SK-N-SH (cell line): Measurements from ENCODE around the gene CALR3. TPM values are rescaled to one million over a fixed set of nuclear protein-coding genes. Genes with fewer than 3 reads are reported as not detected.

Source experiments
- CTCF ChIA-PET: fragments of 300-600, 350-600 bp; formaldehyde crosslinking; extraction: SDS; loops from one replicate; lab custom pipeline; 2021; lab: Yijun Ruan, JAX
- POLR2A ChIA-PET: fragments of 350-600 bp; sonication (Branson Sonifier 250); formaldehyde crosslinking; extraction: SDS; loops from one replicate; lab custom pipeline; 2020; ENCODE audit warnings: antibody characterized with exemption, inconsistent platforms; lab: Yijun Ruan, JAX
- DNase-seq: peaks from one replicate; pipeline ENCODE4 v3.0.0; 2012
- H2AFZ ChIP-seq: fragments of 200-600 bp; sonication (generic); 2 replicates; pipeline ENCODE4 v1.8.1; 2016; ENCODE audit warnings: antibody characterized with exemption, mild to moderate bottlenecking, low read depth
- H3F3A ChIP-seq: fragments of 200-600 bp; sonication (generic); replicated peaks from 2 replicates; pipeline ENCODE3; 2016; ENCODE audit warnings: antibody characterized with exemption, mild to moderate bottlenecking; ENCODE audit not compliant: insufficient read depth
- H3K27ac ChIP-seq, 2 experiments: fragments of 200-500 bp in 1 of 2; fragments of 200-600 bp in 1 of 2; sonication (Bioruptor generic) in 1 of 2; sonication (generic), shearing (Covaris generic) in 1 of 2; 2 replicates each; pipeline versions ENCODE4 v1.5.1 to v1.6.1; 2014 to 2016; ENCODE audit warnings: low read depth in 2 of 2, inconsistent platforms in 1 of 2, low read length in 1 of 2, mild to moderate bottlenecking in 1 of 2, mixed read lengths in 1 of 2
- H3K27me3 ChIP-seq: fragments of 200-600 bp; sonication (generic), shearing (Covaris generic); 2 replicates; pipeline ENCODE4 v1.6.1; 2016; ENCODE audit warnings: mixed run types; ENCODE audit not compliant: insufficient read depth
- H3K36me3 ChIP-seq, 2 experiments: fragments of 200-500 bp in 1 of 2; fragments of 200-600 bp in 1 of 2; sonication (Bioruptor generic) in 1 of 2; sonication (generic) in 1 of 2; replicated peaks in 1 of 2; 2 replicates each; pipeline versions ENCODE3 to v1.5.1; 2014 to 2016; ENCODE audit warnings: low read length in 1 of 2, mild to moderate bottlenecking in 1 of 2; ENCODE audit not compliant: insufficient read depth in 2 of 2, control insufficient read depth in 1 of 2
- H3K4me1 ChIP-seq, 2 experiments: fragments of 200-500 bp in 1 of 2; fragments of 200-600 bp in 1 of 2; sonication (Bioruptor generic) in 1 of 2; sonication (generic), shearing (Covaris generic) in 1 of 2; 2 replicates each; pipeline versions ENCODE4 v1.5.1 to v1.6.1; 2014 to 2016; ENCODE audit warnings: low read depth in 1 of 2, low read length in 1 of 2, mixed run types in 1 of 2; ENCODE audit not compliant: insufficient read depth in 2 of 2, control insufficient read depth in 1 of 2
- H3K4me2 ChIP-seq: fragments of 200-600 bp; sonication (generic), shearing (Covaris generic); 2 replicates; pipeline ENCODE4 v1.6.1; 2017; ENCODE audit warnings: mixed run types
- H3K4me3 ChIP-seq, 2 experiments: fragments of 200-500 bp in 1 of 2; fragments of 200-600 bp in 1 of 2; sonication (Bioruptor generic) in 1 of 2; sonication (generic), shearing (Covaris generic) in 1 of 2; 2 replicates each; pipeline versions ENCODE4 v1.5.1 to v1.8.1; 2014 to 2016; ENCODE audit warnings: low read depth in 2 of 2, inconsistent platforms in 1 of 2, low read length in 1 of 2, mild to moderate bottlenecking in 1 of 2, mixed read lengths in 1 of 2, moderate library complexity in 1 of 2
- H3K79me2 ChIP-seq: fragments of 200-600 bp; sonication (generic); 2 replicates; pipeline ENCODE4 v1.8.1; 2017; ENCODE audit warnings: mild to moderate bottlenecking; ENCODE audit not compliant: insufficient read depth
- H3K9ac ChIP-seq: fragments of 200-600 bp; sonication (generic); 2 replicates; pipeline ENCODE4 v1.6.1; 2017; ENCODE audit warnings: mixed run types
- H3K9me2 ChIP-seq: fragments of 200-600 bp; sonication (generic); 2 replicates; pipeline ENCODE4 v1.6.1; 2017; ENCODE audit warnings: mixed run types
- H3K9me3 ChIP-seq: fragments of 200-600 bp; sonication (generic); 2 replicates; pipeline ENCODE4 v1.6.1; 2017; ENCODE audit warnings: mixed run types, mild to moderate bottlenecking, moderate library complexity
- H4K20me1 ChIP-seq: fragments of 200-600 bp; sonication (generic); 2 replicates; pipeline ENCODE4 v1.6.1; 2017; ENCODE audit warnings: mild to moderate bottlenecking, mixed run types; ENCODE audit not compliant: insufficient read depth
- EP300 ChIP-seq, 2 experiments: IDR thresholded peaks; 2 replicates each; pipeline versions ENCODE4 v1.4.0 to v1.6.1; 2012; ENCODE audit warnings: borderline replicate concordance in 1 of 2, low read depth in 1 of 2, low read length in 1 of 2
- FOXM1 ChIP-seq: IDR thresholded peaks from 2 replicates; pipeline ENCODE4 v1.4.0; 2012; ENCODE audit warnings: low read depth, mild to moderate bottlenecking
- GABPA ChIP-seq: IDR thresholded peaks from 2 replicates; pipeline ENCODE4 v1.4.0; 2012; ENCODE audit warnings: low read depth, mild to moderate bottlenecking
- MEF2A ChIP-seq: IDR thresholded peaks from 2 replicates; pipeline ENCODE4 v1.4.0; 2012; ENCODE audit warnings: low read depth, borderline replicate concordance
- MXI1 ChIP-seq: IDR thresholded peaks from 2 replicates; pipeline ENCODE4 v1.6.1; 2012; ENCODE audit warnings: mild to moderate bottlenecking, low read depth, low read length, improper control_type of control experiment
- NFIC ChIP-seq: IDR thresholded peaks from 2 replicates; pipeline ENCODE4 v1.4.0; 2012; ENCODE audit warnings: borderline replicate concordance
- POLR2AphosphoS5 ChIP-seq: IDR thresholded peaks from 2 replicates; pipeline ENCODE4 v1.6.1; 2012; ENCODE audit warnings: low read depth, low read length
- RCOR1 ChIP-seq: fragments of 150-350 bp; IDR thresholded peaks from 2 replicates; pipeline ENCODE4 v1.6.1; 2017; ENCODE audit warnings: antibody characterized with exemption, low read length
- SMC3 ChIP-seq: IDR thresholded peaks from 2 replicates; pipeline ENCODE4 v1.6.1; 2012; ENCODE audit warnings: low read depth, low read length, improper control_type of control experiment
- TAF1 ChIP-seq: IDR thresholded peaks from 2 replicates; pipeline ENCODE4 v1.6.1; 2012; ENCODE audit warnings: low read depth, mild to moderate bottlenecking, low read length, moderate library complexity, borderline replicate concordance
- TEAD4 ChIP-seq: IDR thresholded peaks from 2 replicates; pipeline ENCODE4 v1.4.0; 2012; ENCODE audit warnings: mild to moderate bottlenecking, borderline replicate concordance; ENCODE audit not compliant: insufficient read depth
- WGBS: methylation state at CpG from one replicate; pipeline ENCODE4 v1.1.6; 2017; ENCODE audit warnings: low lambda C conversion rate; 5-methylcytosine and 5-hydroxymethylcytosine counted together
- polyA plus RNA-seq, 3 experiments: library from polyadenylated mRNA; depleted of rRNA; stranded (reverse); fragments of >200 nt; gene quantifications; 2 replicates each; pipeline ENCODE4 v1.2.3, GENCODE V29; 2012
- TF ChIP-seq, protein P1 (sequence below): IDR thresholded peaks from 2 replicates; pipeline ENCODE4 v1.4.0; 2012; ENCODE audit warnings: low read depth
- TF ChIP-seq, protein P2 (sequence below): IDR thresholded peaks from 2 replicates; pipeline ENCODE4 v1.6.1; 2012; ENCODE audit warnings: mild to moderate bottlenecking, low read depth, low read length, moderate library complexity
- TF ChIP-seq, protein P3 (sequence below): fragments of 200-600 bp; sonication (generic); IDR thresholded peaks from 2 replicates; pipeline ENCODE4 v1.6.1; 2017; ENCODE audit warnings: antibody characterized with exemption, mild to moderate bottlenecking, moderate library complexity
- TF ChIP-seq, protein P4 (sequence below): fragments of 150-350 bp; IDR thresholded peaks from 2 replicates; pipeline ENCODE4 v1.6.1; 2016; ENCODE audit warnings: mild to moderate bottlenecking, low read depth, low read length

CALR3 gene
- polyA plus RNA-seq, 1 of the 3 experiments (the other 2 are of a cell fraction): not detected

DNA sequence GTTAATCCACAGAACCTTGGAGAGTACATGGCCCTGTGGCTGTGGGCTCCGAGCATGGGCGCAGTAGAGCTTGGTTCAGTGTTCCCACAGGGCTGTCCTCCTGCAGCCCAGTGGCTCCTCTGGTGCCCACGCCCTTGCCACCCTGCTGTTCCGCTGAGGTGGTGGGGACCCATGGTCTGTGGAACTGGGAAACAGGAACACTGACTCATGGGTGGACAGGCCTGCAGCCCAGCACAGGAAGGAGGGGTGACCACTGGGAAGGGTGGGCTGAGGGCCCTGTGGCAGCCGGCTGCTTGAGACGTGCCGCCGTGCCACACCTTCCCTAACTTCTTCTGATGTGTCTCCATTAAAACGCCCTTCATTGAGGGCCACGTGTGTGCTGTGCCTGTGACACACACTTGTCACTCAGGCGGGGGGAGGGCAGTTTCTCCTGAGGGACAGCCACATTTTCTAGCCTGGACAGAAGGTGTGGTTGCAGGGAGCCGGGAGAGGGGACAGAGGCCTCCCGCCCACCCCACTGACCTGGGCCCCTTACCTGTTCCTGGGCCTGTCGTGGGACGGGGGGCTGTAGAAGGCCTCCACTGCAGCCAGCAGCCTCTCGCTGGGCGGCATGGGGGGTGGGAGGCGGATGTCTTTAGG is 25.1 kb upstream of the CALR3 start:
- no peaks in the 10 kb centered on the region for H3K4me1 ChIP-seq
- WGBS: 91% methylated on average over 9 of the region's 18 CpGs
- no peaks in the 10 kb centered on the region for H3K9me3 ChIP-seq
- H3K36me3 ChIP-seq: peaks cover 24 to 82% of the 10 kb centered on the region in 2 experiments
- H3K27me3 ChIP-seq: no peaks in the 10 kb centered on the region
- ChIA-PET POLR2A (no interaction called here), CTCF (no interaction called here)
- 0 out of 2 replicates have a peak, but pooled peaks cover 8% of the 10 kb centered on the region for H4K20me1 ChIP-seq
- peak; percentile 33 for DNase-seq
- H3K9me2 ChIP-seq: no peaks in the 10 kb centered on the region
- H3K4me3 ChIP-seq: no peak overlapping the region
- peaks cover 6% of the 10 kb centered on the region for H3F3A ChIP-seq
- H3K79me2 ChIP-seq: 0 out of 2 replicates have a peak, but pooled peaks cover 2% of the 10 kb centered on the region
- no peak overlapping the region for H3K4me2 ChIP-seq
- H2AFZ ChIP-seq: no peak overlapping the region
- no peak overlapping the region for H3K27ac ChIP-seq
- no peak overlapping the region for H3K9ac ChIP-seq
- TF ChIP-seq, protein P1, sequence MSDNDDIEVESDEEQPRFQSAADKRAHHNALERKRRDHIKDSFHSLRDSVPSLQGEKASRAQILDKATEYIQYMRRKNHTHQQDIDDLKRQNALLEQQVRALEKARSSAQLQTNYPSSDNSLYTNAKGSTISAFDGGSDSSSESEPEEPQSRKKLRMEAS: no peak
- TF ChIP-seq EP300 (IDR thresholded peaks at IDR 0.05; ENCODE audit: borderline replicate concordance in 1 of 2, low read depth in 1 of 2, low read length in 1 of 2): no peak
- TF ChIP-seq NFIC: no peak
- no peak for TF ChIP-seq TAF1
- TF ChIP-seq MXI1: no peak
- TF ChIP-seq MEF2A: no peak
- no peak for TF ChIP-seq RCOR1
- TF ChIP-seq, protein P2, sequence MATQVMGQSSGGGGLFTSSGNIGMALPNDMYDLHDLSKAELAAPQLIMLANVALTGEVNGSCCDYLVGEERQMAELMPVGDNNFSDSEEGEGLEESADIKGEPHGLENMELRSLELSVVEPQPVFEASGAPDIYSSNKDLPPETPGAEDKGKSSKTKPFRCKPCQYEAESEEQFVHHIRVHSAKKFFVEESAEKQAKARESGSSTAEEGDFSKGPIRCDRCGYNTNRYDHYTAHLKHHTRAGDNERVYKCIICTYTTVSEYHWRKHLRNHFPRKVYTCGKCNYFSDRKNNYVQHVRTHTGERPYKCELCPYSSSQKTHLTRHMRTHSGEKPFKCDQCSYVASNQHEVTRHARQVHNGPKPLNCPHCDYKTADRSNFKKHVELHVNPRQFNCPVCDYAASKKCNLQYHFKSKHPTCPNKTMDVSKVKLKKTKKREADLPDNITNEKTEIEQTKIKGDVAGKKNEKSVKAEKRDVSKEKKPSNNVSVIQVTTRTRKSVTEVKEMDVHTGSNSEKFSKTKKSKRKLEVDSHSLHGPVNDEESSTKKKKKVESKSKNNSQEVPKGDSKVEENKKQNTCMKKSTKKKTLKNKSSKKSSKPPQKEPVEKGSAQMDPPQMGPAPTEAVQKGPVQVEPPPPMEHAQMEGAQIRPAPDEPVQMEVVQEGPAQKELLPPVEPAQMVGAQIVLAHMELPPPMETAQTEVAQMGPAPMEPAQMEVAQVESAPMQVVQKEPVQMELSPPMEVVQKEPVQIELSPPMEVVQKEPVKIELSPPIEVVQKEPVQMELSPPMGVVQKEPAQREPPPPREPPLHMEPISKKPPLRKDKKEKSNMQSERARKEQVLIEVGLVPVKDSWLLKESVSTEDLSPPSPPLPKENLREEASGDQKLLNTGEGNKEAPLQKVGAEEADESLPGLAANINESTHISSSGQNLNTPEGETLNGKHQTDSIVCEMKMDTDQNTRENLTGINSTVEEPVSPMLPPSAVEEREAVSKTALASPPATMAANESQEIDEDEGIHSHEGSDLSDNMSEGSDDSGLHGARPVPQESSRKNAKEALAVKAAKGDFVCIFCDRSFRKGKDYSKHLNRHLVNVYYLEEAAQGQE: no peak
- no peak for TF ChIP-seq TEAD4
- TF ChIP-seq SMC3: no peak

DNA sequence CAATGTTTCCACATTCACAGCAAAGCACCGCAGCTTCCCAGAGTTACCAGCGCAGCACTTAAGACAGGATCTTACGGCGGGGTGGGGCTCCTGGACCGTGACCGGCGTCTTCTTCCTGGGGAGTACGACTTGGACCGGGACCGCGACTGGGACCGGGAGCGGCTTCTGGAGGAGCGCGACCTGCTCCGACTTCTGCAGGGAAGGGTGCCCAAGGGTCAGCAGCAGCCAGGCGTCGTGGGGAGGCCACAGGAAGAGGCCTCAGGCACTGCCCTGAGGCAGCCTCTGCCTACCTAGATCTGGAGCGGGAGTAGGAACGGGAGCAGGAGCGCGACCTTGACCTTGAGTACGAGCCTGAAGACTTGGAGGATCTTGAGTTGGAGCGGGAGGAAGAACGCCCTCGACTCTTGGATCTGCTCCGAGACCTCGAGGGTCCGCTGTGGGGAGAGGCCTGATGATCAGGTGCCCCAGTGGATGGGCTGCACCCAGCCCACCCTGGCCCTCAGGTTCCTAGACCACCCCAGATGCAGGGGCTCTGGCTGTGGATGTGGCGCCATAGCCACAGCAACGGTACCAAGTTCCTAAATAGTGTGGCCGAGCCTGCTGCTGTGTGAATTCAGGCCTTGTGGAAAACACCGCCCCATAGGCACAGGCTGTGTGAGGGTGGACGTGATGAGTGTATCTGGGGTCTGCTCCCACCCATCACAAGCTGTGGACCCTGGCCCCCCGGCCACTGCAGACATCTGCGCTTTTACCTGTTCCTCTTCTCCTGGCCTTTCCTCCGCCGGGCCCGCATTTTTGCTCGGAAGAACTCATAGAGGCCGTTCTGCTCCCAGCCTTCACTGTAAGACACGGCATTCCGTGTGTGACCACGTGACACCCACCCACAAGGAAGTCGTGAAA is 24.4 kb upstream of the CALR3 start:
- H3K4me2 ChIP-seq: no peak overlapping the region
- DNase-seq: no peak
- TF ChIP-seq, protein P3, sequence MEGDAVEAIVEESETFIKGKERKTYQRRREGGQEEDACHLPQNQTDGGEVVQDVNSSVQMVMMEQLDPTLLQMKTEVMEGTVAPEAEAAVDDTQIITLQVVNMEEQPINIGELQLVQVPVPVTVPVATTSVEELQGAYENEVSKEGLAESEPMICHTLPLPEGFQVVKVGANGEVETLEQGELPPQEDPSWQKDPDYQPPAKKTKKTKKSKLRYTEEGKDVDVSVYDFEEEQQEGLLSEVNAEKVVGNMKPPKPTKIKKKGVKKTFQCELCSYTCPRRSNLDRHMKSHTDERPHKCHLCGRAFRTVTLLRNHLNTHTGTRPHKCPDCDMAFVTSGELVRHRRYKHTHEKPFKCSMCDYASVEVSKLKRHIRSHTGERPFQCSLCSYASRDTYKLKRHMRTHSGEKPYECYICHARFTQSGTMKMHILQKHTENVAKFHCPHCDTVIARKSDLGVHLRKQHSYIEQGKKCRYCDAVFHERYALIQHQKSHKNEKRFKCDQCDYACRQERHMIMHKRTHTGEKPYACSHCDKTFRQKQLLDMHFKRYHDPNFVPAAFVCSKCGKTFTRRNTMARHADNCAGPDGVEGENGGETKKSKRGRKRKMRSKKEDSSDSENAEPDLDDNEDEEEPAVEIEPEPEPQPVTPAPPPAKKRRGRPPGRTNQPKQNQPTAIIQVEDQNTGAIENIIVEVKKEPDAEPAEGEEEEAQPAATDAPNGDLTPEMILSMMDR: no peak
- TF ChIP-seq POLR2AphosphoS5 (0 out of 2 replicates have a peak, but pooled peaks have one; percentile 15), GABPA (no peak), FOXM1 (no peak)
- TF ChIP-seq, protein P4, sequence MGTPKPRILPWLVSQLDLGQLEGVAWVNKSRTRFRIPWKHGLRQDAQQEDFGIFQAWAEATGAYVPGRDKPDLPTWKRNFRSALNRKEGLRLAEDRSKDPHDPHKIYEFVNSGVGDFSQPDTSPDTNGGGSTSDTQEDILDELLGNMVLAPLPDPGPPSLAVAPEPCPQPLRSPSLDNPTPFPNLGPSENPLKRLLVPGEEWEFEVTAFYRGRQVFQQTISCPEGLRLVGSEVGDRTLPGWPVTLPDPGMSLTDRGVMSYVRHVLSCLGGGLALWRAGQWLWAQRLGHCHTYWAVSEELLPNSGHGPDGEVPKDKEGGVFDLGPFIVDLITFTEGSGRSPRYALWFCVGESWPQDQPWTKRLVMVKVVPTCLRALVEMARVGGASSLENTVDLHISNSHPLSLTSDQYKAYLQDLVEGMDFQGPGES: no peak
- no peaks in the 10 kb centered on the region for H3K9me2 ChIP-seq
- no peaks in the 10 kb centered on the region for H3K9me3 ChIP-seq
- no peak overlapping the region for H2AFZ ChIP-seq
- H3K27ac ChIP-seq: no peak overlapping the region
- H3K4me3 ChIP-seq: no peak overlapping the region
- peaks cover 26 to 75% of the 10 kb centered on the region in 2 experiments for H3K36me3 ChIP-seq
- ChIA-PET CTCF (no interaction called here), POLR2A (no interaction called here)
- no peaks in the 10 kb centered on the region for H3K4me1 ChIP-seq
- H4K20me1 ChIP-seq: 0 out of 2 replicates have a peak, but pooled peaks cover 8% of the 10 kb centered on the region
- H3K9ac ChIP-seq: no peak overlapping the region
- 94% methylated on average over 34 of the region's 45 CpGs for WGBS
- peaks cover 6% of the 10 kb centered on the region for H3F3A ChIP-seq
- H3K27me3 ChIP-seq: no peaks in the 10 kb centered on the region
- no peaks in the 10 kb centered on the region for H3K79me2 ChIP-seq
